ENCODE results near the gene ZSWIM9.

Gene ZSWIM9

DNA sequence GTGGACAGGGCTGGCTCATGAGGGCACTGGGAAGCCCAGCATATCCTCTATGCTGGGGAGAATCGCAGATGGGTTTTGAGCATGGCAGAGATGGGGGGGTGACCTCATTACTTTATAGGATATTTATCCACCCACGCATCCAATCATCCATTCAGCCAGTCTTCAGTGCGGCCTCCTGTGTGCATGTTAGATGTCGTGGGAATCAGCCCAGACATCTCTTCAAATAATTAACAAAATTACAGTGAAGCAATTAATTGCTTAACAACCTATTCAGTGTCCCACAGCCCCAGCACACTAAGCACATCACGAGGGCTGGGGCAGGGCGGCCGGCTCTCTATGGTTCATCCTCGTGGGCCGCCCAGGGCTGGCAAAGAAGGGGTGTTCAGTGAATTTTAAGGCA, 21.9 kb upstream of the ZSWIM9 start:
- no peak overlapping the region for H3K27ac ChIP-seq
- POLR2A ChIA-PET (ENCODE audit: low non-redundant PET) = no interaction called here
- DNase-seq (ENCODE audit: low spot score) = no peak
- CTCF ChIA-PET = no interaction called here
- TF ChIP-seq, protein P1, sequence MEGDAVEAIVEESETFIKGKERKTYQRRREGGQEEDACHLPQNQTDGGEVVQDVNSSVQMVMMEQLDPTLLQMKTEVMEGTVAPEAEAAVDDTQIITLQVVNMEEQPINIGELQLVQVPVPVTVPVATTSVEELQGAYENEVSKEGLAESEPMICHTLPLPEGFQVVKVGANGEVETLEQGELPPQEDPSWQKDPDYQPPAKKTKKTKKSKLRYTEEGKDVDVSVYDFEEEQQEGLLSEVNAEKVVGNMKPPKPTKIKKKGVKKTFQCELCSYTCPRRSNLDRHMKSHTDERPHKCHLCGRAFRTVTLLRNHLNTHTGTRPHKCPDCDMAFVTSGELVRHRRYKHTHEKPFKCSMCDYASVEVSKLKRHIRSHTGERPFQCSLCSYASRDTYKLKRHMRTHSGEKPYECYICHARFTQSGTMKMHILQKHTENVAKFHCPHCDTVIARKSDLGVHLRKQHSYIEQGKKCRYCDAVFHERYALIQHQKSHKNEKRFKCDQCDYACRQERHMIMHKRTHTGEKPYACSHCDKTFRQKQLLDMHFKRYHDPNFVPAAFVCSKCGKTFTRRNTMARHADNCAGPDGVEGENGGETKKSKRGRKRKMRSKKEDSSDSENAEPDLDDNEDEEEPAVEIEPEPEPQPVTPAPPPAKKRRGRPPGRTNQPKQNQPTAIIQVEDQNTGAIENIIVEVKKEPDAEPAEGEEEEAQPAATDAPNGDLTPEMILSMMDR (conservative IDR thresholded peaks at IDR 0.05; ENCODE audit: low read depth) = no peak

DNA sequence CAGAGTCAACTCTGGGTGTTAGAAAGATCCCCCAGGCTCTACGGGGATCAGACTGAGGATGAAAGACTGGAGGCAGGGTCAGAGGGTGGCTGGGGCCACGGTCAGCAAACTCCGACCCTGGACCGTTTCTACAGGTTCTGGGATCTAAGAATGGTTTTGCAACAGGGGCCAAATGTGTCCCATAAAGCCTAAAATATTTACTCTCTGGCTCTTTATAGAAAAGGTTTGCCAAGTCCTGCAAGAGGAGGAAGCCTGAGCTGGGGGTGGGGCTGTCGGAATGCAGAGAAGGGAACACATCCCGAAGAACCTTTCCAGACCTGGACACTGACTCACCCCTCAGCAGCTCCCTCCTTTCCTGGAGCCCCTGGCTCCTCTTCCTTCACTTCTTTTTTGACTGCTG, 21.1 kb upstream of the ZSWIM9 start:
- no peak for DNase-seq (ENCODE audit: low spot score)
- peak overlapping the region; percentile 25 for H3K27ac ChIP-seq
- TF ChIP-seq, protein P1 (conservative IDR thresholded peaks at IDR 0.05; ENCODE audit: low read depth) = no peak
- ChIA-PET POLR2A (ENCODE audit: low non-redundant PET) (no interaction called here), CTCF (interaction anchor here (0.6 kb wide), 2 partner anchors 44 to 1578 kb away, joined by 3 to 4 read pairs; no protein-coding TSS in a partner anchor)

DNA sequence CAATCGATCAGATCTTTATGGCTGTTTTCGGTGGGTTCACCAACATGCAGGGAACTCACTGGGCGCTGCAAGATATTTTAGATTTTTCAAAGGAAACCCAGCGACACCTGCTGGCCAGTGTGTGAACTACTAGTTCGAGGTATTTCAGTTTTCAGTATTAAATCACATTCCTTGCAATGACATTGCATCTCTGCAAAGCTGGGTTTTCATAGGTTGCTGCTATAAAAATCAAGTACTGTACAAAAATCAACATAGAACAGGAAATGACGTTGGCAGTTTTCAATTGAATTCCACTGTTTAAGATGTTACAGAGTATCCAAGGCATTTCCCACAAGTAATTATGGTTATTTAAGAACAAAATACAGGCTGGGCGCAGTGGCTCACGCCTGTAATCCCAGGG, 17.9 kb upstream of the ZSWIM9 start:
- ChIA-PET POLR2A (ENCODE audit: low non-redundant PET) (no interaction called here), CTCF (interaction anchor here (0.7 to 4.6 kb wide), 4 partner anchors 13 to 186 kb away, joined by 3 to 29 read pairs (median 4); no protein-coding TSS in a partner anchor)
- TF ChIP-seq, protein P1 (conservative IDR thresholded peaks at IDR 0.05; ENCODE audit: low read depth) = peak; percentile 82
- no peak overlapping the region for H3K27ac ChIP-seq
- DNase-seq (ENCODE audit: low spot score) = peak; percentile 41

DNA sequence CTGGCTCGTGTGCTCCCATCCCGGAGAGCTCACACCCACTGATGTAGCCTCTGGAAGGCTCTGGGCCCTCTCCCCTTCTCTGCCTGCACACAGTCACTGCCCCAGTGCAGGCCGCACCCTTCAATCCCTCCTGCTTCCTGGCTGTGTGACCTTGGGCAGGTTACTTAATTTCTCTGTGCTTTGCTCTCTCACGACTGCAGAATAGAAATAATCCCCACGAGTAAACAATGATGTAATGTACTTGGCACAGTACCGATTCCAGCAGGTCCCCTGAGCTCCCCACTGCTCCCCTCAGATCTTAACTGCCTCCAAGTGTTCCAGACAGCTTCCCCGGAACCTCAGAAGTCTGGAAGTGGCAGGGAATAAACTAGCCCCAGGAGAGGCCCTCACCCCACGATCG, 16.5 kb upstream of the ZSWIM9 start:
- TF ChIP-seq, protein P1 (conservative IDR thresholded peaks at IDR 0.05; ENCODE audit: low read depth) = no peak
- ChIA-PET CTCF (interaction anchor here (1.1 to 4.6 kb wide), 2 partner anchors 46 to 190 kb away, joined by 4 to 29 read pairs; no protein-coding TSS in a partner anchor), POLR2A (ENCODE audit: low non-redundant PET) (no interaction called here)
- no peak for DNase-seq (ENCODE audit: low spot score)
- peak overlapping the region; percentile 26 for H3K27ac ChIP-seq

DNA sequence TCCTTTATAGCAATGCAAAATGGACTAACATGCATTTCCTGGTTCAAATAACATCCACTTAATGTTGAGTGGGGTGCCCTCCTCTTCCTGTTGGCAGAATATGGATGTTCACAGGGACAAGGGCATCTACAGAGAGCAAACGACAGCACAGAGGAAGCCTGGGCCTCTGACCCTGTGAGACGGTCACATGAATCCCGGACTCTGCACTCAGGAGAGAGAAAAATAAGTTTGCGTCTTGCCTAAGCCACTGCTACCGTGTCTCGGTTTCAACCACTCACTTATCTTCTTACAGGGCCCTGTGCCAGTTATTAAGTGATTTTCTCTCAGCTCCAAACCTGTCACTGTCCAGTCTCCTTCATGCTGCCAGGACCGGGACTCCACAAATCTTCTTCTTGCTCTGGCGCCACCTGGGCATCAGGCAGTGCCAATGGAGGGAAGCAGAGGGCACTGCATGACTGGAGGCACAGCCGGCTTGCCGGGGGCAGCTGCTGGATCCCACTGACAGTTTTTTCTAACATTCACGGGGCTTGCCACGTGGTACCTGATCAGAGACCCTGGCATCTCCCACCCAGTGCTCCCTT, 12.2 kb upstream of the ZSWIM9 start:
- TF ChIP-seq, protein P1 (conservative IDR thresholded peaks at IDR 0.05; ENCODE audit: low read depth) = no peak
- CTCF ChIA-PET = interaction anchor here (0.6 kb wide), 1 partner anchor 107 kb away, joined by 5 read pairs; no protein-coding TSS in a partner anchor
- DNase-seq (ENCODE audit: low spot score) = no peak
- H3K27ac ChIP-seq = no peak overlapping the region
- POLR2A ChIA-PET (ENCODE audit: low non-redundant PET) = no interaction called here

DNA sequence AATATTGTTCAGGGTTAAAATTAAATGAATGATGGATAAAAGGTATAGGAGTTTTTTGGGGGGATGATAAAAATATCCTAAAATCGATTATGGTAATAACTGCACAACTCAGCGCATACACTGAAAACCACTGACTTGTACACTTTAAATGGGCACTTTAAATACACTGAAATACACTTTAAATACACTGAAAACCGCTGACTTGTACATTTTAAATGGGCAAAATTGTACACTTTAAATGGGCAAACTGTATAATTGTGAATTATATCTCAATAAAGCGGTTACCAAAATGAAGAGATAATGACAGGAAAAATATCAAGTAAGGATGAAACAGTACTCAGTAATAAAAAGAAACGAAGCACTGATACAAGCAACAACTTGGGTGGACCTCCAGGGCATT, 1.8 kb upstream of the ZSWIM9 start:
- ChIA-PET CTCF (no interaction called here), POLR2A (ENCODE audit: low non-redundant PET) (no interaction called here)
- DNase-seq (ENCODE audit: low spot score) = no peak
- TF ChIP-seq, protein P1 (conservative IDR thresholded peaks at IDR 0.05; ENCODE audit: low read depth) = no peak
- no peak overlapping the region for H3K27ac ChIP-seq

All from RWPE1 (cell line).